Uterus (tissue), 2 donors: ENCODE measurements around the gene ZSWIM1.

Experiments
- POLR2A ChIP-seq, 2 donors: fragments of 450-650 bp; IDR thresholded peaks; one replicate each; pipeline ENCODE4 v1.6.1; 2016; ENCODE audit warnings: antibody characterized with exemption in 2 of 2, mild to moderate bottlenecking in 1 of 2, moderate library complexity in 1 of 2
- TF ChIP-seq, protein P1 (sequence below), 4 experiments: fragments of 200-600 bp in 2 of 4; fragments of 450-650 bp in 2 of 4; sonication (generic) in 2 of 4; IDR thresholded peaks; one replicate each; pipeline ENCODE4 v1.5.1; 2016 to 2019; ENCODE audit warnings: antibody characterized with exemption in 4 of 4, mild to moderate bottlenecking in 2 of 4, moderate library complexity in 1 of 4

DNA sequence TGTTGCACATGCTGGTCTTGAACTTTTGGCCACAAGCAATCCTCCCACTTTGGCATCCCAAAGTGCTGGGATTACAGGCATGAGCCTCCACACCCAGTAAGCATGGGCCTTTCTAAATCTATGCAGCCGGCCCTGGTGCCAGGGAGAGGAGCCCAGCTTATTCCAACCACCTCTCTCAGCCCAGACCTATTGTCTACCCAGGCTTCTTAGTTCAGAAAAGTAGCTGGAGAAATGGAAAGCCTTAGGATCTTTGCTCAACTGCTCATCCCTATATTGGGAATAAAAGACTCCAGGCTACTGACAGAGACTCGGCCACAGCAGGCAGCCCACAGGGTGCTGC is 45.7 kb downstream of the ZSWIM1 start:
- TF ChIP-seq, protein P1, sequence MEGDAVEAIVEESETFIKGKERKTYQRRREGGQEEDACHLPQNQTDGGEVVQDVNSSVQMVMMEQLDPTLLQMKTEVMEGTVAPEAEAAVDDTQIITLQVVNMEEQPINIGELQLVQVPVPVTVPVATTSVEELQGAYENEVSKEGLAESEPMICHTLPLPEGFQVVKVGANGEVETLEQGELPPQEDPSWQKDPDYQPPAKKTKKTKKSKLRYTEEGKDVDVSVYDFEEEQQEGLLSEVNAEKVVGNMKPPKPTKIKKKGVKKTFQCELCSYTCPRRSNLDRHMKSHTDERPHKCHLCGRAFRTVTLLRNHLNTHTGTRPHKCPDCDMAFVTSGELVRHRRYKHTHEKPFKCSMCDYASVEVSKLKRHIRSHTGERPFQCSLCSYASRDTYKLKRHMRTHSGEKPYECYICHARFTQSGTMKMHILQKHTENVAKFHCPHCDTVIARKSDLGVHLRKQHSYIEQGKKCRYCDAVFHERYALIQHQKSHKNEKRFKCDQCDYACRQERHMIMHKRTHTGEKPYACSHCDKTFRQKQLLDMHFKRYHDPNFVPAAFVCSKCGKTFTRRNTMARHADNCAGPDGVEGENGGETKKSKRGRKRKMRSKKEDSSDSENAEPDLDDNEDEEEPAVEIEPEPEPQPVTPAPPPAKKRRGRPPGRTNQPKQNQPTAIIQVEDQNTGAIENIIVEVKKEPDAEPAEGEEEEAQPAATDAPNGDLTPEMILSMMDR (IDR thresholded peaks at IDR 0.05): no peak
- no peak for TF ChIP-seq POLR2A (IDR thresholded peaks at IDR 0.05)
